Measurements from ENCODE around the gene FAM174B. TPM values are rescaled to one million over a fixed set of nuclear protein-coding genes. Genes with fewer than 3 reads are reported as not detected.

FAM174B gene
- total RNA-seq, 4 donors from 2014 or later, result 51.9 to 69.4 (median 61.4) TPM

- no peaks in the 10 kb centered on the region for H3K9me3 ChIP-seq
- TF ChIP-seq POLR2A (IDR thresholded peaks at IDR 0.05), result no peak
- no peak for TF ChIP-seq CTCF (IDR thresholded peaks at IDR 0.05)
- no peaks in the 10 kb centered on the region for H3K36me3 ChIP-seq
- 88 to 93% methylated on average over 12 of the region's 12 CpGs for WGBS, 2 donors
- H3K4me3 ChIP-seq (replicated peaks in 1 of 3), result no peak overlapping the region
- intact Hi-C loops (cut with DNase I), result no loop called here
- H3K27ac ChIP-seq, result no peak overlapping the region
- H3K27me3 ChIP-seq, result no peaks in the 10 kb centered on the region
- no peaks in the 10 kb centered on the region for H3K4me1 ChIP-seq
- DNase-seq, result no peak
Measured at GRCh38 chr15:92580521-92580920, 75.1 kb downstream of the FAM174B start.

- Histone ChIP-seq H3K9me3 (no peaks in the 10 kb centered on the region), H3K27ac (no peak overlapping the region), H3K36me3 (no peaks in the 10 kb centered on the region), H3K27me3 (no peaks in the 10 kb centered on the region), H3K4me1 (no peaks in the 10 kb centered on the region), H3K4me3 (replicated peaks in 1 of 3) (no peak overlapping the region)
- 91 to 95% methylated on average over 13 to 15 of the region's 15 CpGs for WGBS, 2 donors
- intact Hi-C loops (cut with DNase I), result no loop called here
- DNase-seq, result no peak
- TF ChIP-seq CTCF (IDR thresholded peaks at IDR 0.05) (no peak), POLR2A (IDR thresholded peaks at IDR 0.05) (no peak)
Measured at GRCh38 chr15:92579931-92580470, 75.6 kb downstream of the FAM174B start.

- Histone ChIP-seq H3K4me3 (replicated peaks in 1 of 3) (no peak overlapping the region), H3K36me3 (no peaks in the 10 kb centered on the region), H3K9me3 (no peaks in the 10 kb centered on the region), H3K27me3 (no peaks in the 10 kb centered on the region), H3K4me1 (no peaks in the 10 kb centered on the region), H3K27ac (no peak overlapping the region)
- WGBS, 2 donors, result 82 to 89% methylated on average over 8 of the region's 9 CpGs
- DNase-seq, result no peak
- intact Hi-C loops (cut with DNase I), result no loop called here
- TF ChIP-seq CTCF (IDR thresholded peaks at IDR 0.05) (no peak), POLR2A (IDR thresholded peaks at IDR 0.05) (no peak)
Measured at GRCh38 chr15:92579486-92579885, 76.1 kb downstream of the FAM174B start.

- DNase-seq, result no peak
- no peaks in the 10 kb centered on the region for H3K36me3 ChIP-seq
- no peaks in the 10 kb centered on the region for H3K4me1 ChIP-seq
- intact Hi-C loops (cut with DNase I), result no loop called here
- H3K27me3 ChIP-seq, result no peaks in the 10 kb centered on the region
- TF ChIP-seq CTCF (IDR thresholded peaks at IDR 0.05) (no peak), POLR2A (IDR thresholded peaks at IDR 0.05) (no peak)
- no peaks in the 10 kb centered on the region for H3K9me3 ChIP-seq
- H3K4me3 ChIP-seq (replicated peaks in 1 of 3), result no peak overlapping the region
- H3K27ac ChIP-seq, result no peak overlapping the region
- WGBS, 2 donors, result 89 to 93% methylated on average over 12 of the region's 12 CpGs
Measured at GRCh38 chr15:92578096-92578835, 77.3 kb downstream of the FAM174B start.

GRCh38 chr15:92576597-92577200 is 78.9 kb downstream of the FAM174B start:
- no peaks in the 10 kb centered on the region for H3K27me3 ChIP-seq
- no peak overlapping the region for H3K27ac ChIP-seq
- WGBS, 2 donors, result 96 to 99% methylated on average over 9 of the region's 9 CpGs
- no peaks in the 10 kb centered on the region for H3K4me1 ChIP-seq
- no peak for DNase-seq
- intact Hi-C loops (cut with DNase I), result no loop called here
- no peak overlapping the region for H3K4me3 ChIP-seq (replicated peaks in 1 of 3)
- TF ChIP-seq POLR2A (IDR thresholded peaks at IDR 0.05), result no peak
- no peak for TF ChIP-seq CTCF (IDR thresholded peaks at IDR 0.05)
- H3K9me3 ChIP-seq, result no peaks in the 10 kb centered on the region
- no peaks in the 10 kb centered on the region for H3K36me3 ChIP-seq

Data from thyroid gland (tissue), 4 donors.